Uterus (tissue), 4 donors: Measurements from ENCODE around the gene CHGA. TPM values are rescaled to one million over a fixed set of nuclear protein-coding genes. Genes with fewer than 3 reads are reported as not detected.

Experiments used
- DNase-seq, 2 donors: peaks; one replicate each; pipeline ENCODE4 v3.0.0-alpha.2; 2019 to 2020
- H3K27ac ChIP-seq, 2 donors: fragments of 200-600 bp; sonication (generic); 1 replicate in 1 of 2; 2 replicates in 1 of 2; pipeline ENCODE4 v1.5.1; 2016 to 2018
- H3K27me3 ChIP-seq, 2 donors: fragments of 200-600 bp; sonication (generic); one replicate each; pipeline ENCODE4 v1.5.1; 2018 to 2019; ENCODE audit warnings: control low read depth in 1 of 2
- H3K36me3 ChIP-seq, 2 donors: fragments of 200-600 bp; sonication (generic); one replicate each; pipeline ENCODE4 v1.5.1; 2019; ENCODE audit warnings: control low read depth in 1 of 2
- H3K4me1 ChIP-seq, 2 donors: fragments of 200-600 bp; sonication (generic); one replicate each; pipeline ENCODE4 v1.5.1; 2018 to 2019; ENCODE audit warnings: control low read depth in 1 of 2
- H3K4me3 ChIP-seq, 2 donors: fragments of 200-600 bp; sonication (generic); 1 replicate in 1 of 2; 2 replicates in 1 of 2; pipeline ENCODE4 v1.5.1; 2018 to 2019; ENCODE audit warnings: mild to moderate bottlenecking in 1 of 2
- H3K9me3 ChIP-seq, 2 donors: fragments of 200-600 bp; sonication (generic); one replicate each; pipeline ENCODE4 v1.5.1; 2019; ENCODE audit warnings: control low read depth in 1 of 2
- POLR2A ChIP-seq, 2 donors: fragments of 450-650 bp; IDR thresholded peaks; one replicate each; pipeline ENCODE4 v1.6.1; 2016; ENCODE audit warnings: antibody characterized with exemption in 2 of 2, mild to moderate bottlenecking in 1 of 2, moderate library complexity in 1 of 2
- intact Hi-C: fragments of 100-400 bp; cut with DNase I; formaldehyde crosslinking; loops from one replicate; pipeline ENCODE4 v1.15.1; 2023; ENCODE audit warnings: low total_unique reads
- total RNA-seq, 4 donors: library from RNA; depleted of rRNA in 3 of 4; stranded (reverse); fragments of >200 nt in 3 of 4; gene quantifications; one replicate each; pipeline versions ENCODE4 v1.1.0 to v1.2.4, GENCODE V29; 2014 to 2023
- TF ChIP-seq, protein P1 (sequence below), 4 experiments: fragments of 200-600 bp in 2 of 4; fragments of 450-650 bp in 2 of 4; sonication (generic) in 2 of 4; IDR thresholded peaks; one replicate each; pipeline ENCODE4 v1.5.1; 2016 to 2019; ENCODE audit warnings: antibody characterized with exemption in 4 of 4, mild to moderate bottlenecking in 2 of 4, moderate library complexity in 1 of 4
- donor health status: DM: yes; HTN: yes; CAD: no.

The CHGA gene
- total RNA-seq, 4 donors from 2014 or later = 1.0 TPM; not detected in 3

DNA sequence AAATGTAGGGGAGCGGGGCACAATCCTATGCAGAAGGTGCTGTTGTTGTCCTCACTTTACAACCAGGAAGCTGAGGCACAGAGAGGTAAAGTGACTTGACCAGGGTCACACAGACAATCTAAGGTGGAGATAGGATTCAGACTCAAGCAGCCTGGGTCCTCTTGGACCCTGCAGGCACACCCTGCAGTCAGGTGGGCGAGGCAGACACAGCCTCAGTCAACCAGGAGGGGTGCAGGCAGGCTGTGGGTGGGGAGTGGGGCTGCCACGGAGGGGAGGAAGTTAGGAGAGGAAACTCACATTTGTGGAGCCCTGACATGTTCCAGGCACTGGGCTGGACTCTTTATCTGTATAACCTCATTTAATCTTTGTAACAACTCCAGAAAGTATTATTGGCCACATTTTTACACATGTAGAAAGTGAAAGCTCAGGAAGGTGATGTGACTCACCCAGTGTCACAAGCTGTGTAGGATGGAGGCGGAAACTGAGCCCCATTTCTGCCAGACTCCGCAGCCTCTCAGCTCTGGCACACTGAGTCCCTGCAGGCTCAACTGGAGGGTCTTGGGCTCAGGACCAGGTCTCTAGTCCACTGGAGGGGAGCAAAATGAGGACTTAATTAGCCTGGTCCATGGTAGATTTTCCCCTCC lies 24.9 kb upstream of the CHGA start:
- Histone ChIP-seq H3K9me3 (no peaks in the 10 kb centered on the region), H3K27ac (no peak overlapping the region), H3K4me3 (no peak overlapping the region), H3K27me3 (no peaks in the 10 kb centered on the region), H3K36me3 (no peaks in the 10 kb centered on the region), H3K4me1 (no peaks in the 10 kb centered on the region)
- intact Hi-C loops = no loop called here
- no peak for TF ChIP-seq POLR2A (IDR thresholded peaks at IDR 0.05)
- DNase-seq = no peak

DNA sequence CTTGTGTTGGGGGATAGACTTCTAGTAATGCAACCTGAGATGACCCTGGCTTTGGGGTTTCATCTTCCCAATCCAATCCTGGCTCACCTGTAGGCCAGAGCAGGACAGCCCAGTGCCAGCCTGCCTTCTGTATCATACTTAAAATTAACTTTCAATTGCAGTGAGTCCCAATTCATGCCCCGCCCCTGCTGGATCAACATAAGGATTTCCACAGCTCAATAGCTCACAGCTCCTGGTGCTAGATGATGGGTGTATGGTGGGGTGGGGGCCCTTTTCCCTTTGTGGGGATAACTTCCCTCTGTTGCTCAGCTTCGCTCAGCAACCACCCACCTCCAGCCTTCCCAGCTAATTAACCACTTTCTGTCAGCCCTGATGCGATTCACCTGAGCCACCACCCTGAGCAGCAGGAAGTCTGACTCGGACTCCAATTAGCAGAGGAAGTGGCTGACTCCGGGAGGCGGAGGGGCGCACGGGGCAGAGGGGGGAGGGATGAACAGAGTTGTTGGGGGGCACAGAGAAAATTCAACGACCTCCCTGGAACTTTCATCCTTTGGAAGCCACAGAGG lies 24.3 kb upstream of the CHGA start:
- H3K36me3 ChIP-seq = no peaks in the 10 kb centered on the region
- no peak overlapping the region for H3K4me3 ChIP-seq
- DNase-seq = no peak
- H3K4me1 ChIP-seq = no peaks in the 10 kb centered on the region
- H3K27me3 ChIP-seq = no peaks in the 10 kb centered on the region
- H3K27ac ChIP-seq = no peak overlapping the region
- no peaks in the 10 kb centered on the region for H3K9me3 ChIP-seq
- intact Hi-C loops = no loop called here
- TF ChIP-seq POLR2A (IDR thresholded peaks at IDR 0.05) = no peak
- TF ChIP-seq, protein P1, sequence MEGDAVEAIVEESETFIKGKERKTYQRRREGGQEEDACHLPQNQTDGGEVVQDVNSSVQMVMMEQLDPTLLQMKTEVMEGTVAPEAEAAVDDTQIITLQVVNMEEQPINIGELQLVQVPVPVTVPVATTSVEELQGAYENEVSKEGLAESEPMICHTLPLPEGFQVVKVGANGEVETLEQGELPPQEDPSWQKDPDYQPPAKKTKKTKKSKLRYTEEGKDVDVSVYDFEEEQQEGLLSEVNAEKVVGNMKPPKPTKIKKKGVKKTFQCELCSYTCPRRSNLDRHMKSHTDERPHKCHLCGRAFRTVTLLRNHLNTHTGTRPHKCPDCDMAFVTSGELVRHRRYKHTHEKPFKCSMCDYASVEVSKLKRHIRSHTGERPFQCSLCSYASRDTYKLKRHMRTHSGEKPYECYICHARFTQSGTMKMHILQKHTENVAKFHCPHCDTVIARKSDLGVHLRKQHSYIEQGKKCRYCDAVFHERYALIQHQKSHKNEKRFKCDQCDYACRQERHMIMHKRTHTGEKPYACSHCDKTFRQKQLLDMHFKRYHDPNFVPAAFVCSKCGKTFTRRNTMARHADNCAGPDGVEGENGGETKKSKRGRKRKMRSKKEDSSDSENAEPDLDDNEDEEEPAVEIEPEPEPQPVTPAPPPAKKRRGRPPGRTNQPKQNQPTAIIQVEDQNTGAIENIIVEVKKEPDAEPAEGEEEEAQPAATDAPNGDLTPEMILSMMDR (IDR thresholded peaks at IDR 0.05) = no peak

DNA sequence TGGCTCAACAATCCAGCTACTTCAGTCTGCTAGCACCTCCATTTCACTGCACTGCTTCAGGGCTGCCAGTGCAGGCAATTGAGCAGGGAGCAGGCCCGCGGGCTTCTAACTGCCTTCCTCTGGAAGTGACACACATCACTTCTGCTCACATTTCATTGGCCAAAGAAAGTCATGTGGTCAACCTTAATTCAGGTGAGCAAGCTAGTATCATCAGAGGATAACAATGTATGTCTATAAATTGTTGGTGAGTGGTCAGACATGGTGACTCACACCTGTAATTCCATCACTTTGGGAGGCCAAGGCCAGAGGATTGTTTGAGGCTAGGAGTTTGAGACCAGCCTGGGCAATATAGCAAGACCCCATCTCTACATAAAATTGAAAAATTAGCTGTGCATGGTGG lies 22.3 kb upstream of the CHGA start:
- no peaks in the 10 kb centered on the region for H3K36me3 ChIP-seq
- H3K4me1 ChIP-seq = no peaks in the 10 kb centered on the region
- H3K9me3 ChIP-seq = no peaks in the 10 kb centered on the region
- no peak overlapping the region for H3K27ac ChIP-seq
- H3K27me3 ChIP-seq = no peaks in the 10 kb centered on the region
- H3K4me3 ChIP-seq = no peak overlapping the region
- no peak for DNase-seq
- intact Hi-C loops = no loop called here
- TF ChIP-seq, protein P1 (IDR thresholded peaks at IDR 0.05) = no peak
- no peak for TF ChIP-seq POLR2A (IDR thresholded peaks at IDR 0.05)

DNA sequence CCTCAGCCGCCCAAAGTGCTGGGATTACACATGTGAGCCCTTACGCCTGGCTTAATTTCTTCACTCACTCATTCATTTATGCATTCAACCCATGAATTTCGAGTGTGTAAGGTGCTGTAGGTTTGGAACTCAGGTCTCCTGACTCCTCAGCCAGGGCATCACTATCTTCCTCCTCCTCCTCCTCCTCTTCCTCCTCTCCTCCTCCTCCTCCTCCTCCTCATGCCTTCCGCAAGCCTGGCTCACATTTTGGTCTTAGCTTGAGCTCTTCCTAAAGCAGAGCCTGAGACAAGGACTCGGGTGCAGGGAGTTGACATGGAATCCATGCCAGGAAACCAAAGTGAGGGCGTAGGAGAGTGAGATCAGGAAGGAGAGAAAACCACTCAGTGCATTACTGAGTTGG lies 20.8 kb upstream of the CHGA start:
- no peak for DNase-seq
- Histone ChIP-seq H3K4me3 (no peak overlapping the region), H3K4me1 (no peaks in the 10 kb centered on the region), H3K36me3 (no peaks in the 10 kb centered on the region), H3K27me3 (no peaks in the 10 kb centered on the region), H3K27ac (no peak overlapping the region), H3K9me3 (no peaks in the 10 kb centered on the region)
- TF ChIP-seq, protein P1 (IDR thresholded peaks at IDR 0.05) = no peak
- TF ChIP-seq POLR2A (IDR thresholded peaks at IDR 0.05) = no peak
- intact Hi-C loops = no loop called here

DNA sequence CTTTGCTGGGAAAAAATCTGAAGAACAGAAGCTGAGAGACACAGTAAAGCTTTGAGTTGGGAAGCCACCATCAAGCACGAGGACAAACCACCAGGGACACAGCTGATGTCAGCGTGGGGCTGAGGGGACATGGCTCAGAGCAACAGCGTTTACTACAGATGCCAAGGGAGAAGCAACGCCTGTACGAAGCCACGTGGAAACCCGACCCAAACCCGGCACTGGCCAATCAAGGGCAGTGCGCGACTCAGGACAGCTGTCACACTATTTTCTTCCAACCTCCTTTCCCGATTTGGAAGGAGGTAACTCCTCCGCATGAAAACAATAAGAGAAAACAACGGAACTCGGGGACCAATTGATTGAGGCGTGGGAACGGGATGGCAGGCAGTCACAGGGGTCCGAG lies 20.2 kb upstream of the CHGA start:
- Histone ChIP-seq H3K27me3 (no peaks in the 10 kb centered on the region), H3K4me1 (no peaks in the 10 kb centered on the region), H3K27ac (no peak overlapping the region), H3K36me3 (no peaks in the 10 kb centered on the region), H3K4me3 (no peak overlapping the region), H3K9me3 (no peaks in the 10 kb centered on the region)
- no peak for TF ChIP-seq POLR2A (IDR thresholded peaks at IDR 0.05)
- TF ChIP-seq, protein P1 (IDR thresholded peaks at IDR 0.05) = no peak
- intact Hi-C loops = no loop called here
- no peak for DNase-seq
